ENCODE measurements around the gene TMEM150C.
A peak's percentile ranks its signal among the peaks of the same experiment; 100 is the strongest.
"Not testable (repeated sequence)": the region's sequence is repeated elsewhere in the genome, so short reads cannot be mapped to it uniquely, and the experiment has no call there.

Gene TMEM150C

DNA sequence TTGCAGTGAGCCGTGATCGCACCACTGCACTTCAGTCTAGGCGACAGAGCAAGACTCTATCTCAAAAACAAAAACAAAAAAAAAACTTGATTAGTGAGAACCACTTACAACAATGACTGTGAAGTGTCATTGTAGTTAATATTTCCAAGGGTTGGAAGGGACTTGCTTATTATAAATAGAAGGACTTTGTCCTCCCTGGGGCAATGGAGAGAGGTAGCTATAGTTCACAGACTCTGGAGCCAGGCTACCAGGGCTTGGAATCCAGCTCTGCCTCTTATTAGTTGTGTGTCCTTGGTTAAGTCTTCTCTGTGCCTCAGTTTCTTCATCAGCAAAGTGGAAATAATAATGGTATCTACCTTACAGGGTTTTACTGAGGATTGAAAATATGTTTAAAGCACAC, 51.6 kb downstream of the TMEM150C start:
- no peak for DNase-seq

DNA sequence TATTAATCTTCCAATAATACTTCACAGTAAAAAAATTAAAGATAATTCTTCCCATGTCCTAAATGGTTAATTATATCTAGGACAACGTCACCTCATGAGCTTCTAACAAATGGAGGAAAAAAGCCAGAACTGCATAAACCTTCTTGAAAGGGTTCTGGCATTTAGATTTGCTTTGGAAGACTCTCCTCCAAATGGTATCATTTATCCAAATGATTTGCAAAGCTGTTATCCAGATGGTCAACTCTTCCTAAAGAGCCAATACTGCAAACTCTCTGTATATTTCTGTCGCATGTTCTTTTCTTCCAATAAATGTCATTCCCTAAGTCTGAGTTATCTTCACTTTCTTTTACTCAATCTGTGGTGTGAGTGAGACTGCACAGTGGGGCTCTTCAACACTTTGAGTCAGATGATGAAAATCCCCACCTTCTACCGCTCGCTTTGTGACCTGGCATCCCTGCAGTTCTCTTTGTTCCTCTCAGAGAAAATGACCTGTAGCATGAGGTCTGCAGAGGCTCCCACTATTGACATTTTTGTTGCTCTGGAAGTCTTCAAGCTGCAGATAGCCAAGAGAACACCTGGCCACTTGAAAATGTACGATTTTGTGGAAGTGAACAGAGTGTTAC, 52.9 kb downstream of the TMEM150C start:
- peak; percentile 32 for DNase-seq

DNA sequence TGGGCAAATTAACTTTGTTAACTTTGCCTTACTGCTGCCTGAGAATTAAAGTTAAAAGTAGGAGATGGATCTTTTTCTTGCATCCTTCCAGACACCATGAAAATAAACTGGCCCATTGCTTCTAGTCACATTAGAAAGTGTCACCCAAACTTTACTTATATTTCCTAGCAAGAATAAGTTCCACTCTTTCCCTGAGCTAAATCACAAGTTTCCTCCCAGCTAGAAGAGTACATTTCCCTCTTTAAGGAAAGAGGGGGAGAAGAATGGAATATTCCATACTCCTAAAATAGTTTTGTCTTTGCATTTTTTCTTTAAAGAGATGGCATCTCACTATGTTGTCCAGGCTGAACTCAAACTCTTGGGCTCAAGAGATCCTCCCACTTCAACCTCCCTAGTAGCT, 53.8 kb downstream of the TMEM150C start:
- DNase-seq, result no peak

DNA sequence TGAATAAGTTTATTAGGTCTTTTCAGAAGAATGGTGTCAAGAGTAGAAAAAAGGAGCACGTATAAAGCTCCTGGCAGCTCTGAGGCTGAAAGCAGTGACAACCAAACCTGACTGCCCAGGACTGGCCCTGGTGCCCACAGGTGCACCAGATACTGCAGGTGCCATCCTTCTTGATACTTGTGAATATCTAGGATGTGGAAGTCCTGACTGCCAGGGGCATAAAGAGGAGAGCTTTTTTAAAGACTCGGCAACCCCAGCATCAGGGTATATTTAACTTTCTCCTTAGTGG, 60.7 kb downstream of the TMEM150C start:
- no peak for DNase-seq

DNA sequence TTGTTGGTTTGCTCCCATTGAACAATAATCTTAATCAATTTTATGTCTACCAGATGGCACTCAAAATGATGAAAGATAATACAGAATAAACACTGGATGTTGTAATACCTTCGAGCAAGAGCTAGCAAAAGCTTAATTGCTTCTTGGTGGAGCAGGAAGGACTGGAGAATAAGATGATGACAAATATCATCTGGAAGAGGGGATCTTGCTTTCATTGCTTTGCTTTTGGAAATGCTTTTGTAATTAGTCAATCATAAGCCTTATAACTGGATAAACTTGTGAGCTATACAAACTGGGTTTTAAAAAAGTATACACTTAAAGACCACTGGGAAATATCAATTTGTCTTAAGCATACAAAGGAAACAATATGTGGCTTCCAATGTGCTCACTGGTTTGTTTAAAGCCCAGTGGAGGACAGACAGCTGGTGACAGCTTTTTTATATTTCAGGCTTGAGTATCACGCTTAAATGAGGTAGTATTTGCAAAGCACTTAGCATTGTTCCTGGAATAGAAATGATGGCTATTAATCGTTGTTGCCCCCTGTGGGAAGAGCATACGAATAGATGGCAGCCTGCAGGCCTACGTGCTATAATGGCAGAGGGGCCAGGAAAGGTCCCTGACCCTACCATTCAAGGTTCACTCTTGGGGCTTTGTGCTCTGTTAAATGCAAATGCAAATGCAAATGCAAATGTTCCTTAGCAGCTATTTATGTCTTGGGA, 61.2 kb downstream of the TMEM150C start:
- peak; percentile 86 for DNase-seq

DNA sequence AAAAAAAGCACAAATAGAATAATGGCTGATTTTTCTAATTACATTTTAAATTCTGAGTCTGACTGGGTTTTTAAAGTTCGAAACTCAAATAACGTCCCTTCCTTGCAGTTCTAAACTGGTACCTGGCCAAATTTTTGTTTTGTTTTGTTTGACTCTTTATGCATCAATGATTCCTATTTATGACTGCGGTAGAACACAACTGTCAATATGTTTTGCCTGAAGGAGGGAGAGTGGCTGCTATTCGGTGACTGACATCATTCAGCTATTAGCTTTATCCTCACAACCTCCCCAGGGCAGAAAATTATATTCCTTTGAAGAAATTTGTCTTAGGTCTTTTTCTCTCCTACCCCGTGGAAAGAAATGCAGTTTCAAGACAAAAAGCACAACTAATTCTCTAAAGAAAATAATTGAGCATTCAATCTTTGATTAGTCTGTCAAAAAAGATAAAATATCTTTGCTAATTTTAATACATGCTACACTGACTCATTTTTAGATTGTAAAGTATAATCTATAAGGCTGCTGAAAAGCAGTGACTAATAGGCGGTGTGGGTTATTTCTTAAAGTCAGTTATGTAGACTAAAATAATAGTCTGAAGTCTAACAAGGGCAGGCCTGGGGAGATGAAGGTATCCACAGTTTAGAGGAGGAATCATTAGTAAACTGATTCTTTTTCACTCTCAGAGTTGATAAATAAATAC, 61.9 kb downstream of the TMEM150C start:
- DNase-seq, result no peak

DNA sequence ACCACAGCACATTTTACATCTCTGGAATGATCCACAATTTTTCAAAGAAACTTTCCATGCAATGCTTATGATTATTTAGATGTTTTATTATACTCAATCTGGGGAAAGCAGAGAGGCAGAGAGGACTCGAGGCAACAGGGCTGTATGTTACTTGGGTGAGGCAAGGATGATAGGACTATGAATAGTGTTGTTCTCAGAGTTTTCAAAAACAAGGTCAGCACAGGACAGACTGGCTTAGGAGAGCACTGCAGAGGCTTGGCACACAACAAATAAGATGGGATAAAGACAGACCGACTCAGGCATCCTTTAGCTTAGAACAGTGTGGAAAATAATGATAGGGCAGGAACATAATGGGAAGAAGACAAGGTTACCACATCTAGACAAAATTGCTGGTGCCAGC, 65.4 kb downstream of the TMEM150C start:
- no peak for DNase-seq

DNA sequence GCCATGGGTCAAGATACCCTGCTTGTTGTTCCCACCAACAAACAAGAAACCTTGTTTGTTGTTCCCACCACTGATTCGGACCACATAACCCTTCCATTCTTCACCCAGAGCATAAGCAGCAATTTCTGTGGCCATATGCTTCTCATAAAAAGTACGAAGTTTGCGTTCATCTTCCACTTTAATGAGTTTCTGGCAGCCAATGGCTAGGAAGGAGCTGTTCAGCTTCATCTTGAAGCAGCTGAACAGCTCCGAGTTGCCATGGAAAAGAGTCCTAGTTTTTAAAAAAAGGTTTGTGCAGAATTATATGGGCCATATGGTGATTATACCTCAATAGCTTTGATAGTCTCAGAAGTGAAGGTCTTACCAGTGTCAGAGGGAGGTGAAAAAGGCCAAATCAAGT, 66.1 kb downstream of the TMEM150C start:
- no peak for DNase-seq

DNA sequence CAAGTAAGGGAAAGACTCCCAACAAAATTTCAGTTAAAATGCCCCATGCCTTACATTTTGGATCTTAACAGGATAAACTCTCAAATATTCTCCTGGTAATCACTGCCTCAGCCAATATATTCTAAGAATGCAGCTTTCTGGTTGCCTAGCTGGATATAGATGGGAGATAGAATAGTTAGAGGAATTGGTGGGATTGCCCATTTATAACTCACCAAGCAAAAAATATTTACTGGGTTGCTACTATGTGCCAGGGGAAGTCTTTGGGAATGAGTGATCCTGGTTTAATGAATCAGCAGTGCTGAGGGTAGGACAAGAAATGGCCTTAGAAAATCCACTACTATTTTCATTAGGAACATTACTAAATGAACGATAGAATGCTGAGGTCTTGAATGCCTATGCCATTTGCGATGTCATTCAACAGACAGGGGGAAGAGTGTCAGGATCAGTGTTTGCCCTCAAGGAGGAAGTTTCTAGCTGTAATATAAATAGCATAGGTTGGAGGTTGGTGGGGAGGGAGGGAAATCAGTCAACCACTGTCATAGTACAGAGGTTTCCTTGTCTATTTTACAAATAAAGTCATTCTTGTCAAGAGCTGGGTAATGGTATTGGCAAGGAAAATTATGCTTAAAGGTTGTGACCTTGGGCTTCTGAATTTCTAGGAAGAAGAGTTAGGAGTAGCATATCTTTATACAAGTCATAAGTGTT, 67.9 kb downstream of the TMEM150C start:
- no peak for DNase-seq

DNA sequence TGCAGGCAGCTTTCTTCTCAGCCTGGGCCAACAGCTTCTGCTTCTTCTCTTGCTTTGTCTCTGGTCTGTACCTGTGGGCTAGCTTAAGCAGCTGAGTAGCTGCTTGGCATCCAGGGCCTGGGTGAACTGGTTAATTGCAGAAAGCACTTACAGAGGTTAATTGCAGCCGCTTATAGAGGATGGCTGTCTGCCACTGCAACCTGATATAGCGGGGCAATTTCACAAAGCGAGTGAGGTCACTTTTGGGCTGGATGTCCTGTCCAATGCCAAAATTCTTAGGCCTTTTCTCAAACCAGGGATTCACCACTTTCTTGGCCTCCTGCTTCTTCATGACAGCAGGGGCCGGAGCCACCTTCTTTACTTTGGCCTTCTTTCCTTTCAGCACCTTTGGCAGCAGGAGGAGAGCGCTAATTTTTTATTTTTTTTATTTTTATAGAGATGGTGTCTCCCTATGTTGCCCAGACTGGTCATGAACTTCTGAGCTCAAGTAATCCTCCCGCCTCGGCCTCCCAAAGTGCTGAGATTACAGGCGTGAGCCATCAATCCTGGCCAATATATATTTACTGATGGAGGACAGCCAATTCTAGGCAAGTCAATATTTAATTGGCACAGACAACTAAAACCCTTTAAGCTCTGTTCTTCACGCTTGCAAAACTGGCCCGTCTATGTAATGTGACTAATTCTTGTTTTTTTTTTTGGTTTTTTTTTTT, 70.4 kb downstream of the TMEM150C start:
- no peak for DNase-seq

DNA sequence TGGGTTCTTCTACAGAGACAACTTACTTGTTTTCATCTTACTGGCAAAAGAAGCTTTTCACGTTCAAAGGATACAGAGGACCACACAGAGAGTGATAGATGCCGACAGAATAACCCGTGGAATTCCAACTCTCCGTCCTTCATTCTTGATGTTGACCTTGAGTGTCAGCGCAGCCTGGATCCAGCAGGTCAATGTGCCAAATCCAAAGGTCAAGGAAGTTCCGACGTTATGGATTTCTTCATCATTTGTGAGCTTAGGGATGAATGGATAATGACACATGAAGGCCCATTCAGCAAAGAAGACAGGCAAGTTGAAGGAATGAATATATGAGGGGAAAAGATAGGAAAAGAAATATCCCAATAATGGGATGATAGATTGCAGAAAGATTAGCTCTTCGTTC, 71.8 kb downstream of the TMEM150C start:
- no peak for DNase-seq

DNA sequence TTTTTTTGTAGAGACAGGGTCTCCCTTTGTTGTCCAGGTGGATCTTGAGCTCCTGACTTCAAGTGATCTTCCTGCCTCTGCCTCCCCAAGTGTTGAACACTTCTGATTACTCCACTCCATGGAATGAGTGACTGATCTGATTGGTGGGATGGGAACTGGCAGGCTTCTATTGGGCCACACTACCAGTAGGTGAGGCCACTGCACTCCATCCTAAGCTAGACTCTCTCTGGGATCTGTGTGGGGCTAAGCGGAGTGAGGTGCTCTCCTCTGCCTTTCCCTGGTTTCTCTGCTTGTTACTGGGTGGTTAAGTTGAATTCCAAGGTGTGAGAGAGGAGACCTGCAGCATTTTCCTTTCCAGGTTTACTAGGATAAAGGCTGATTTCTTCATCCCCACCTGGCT, 72.7 kb downstream of the TMEM150C start:
- no peak for DNase-seq

DNA sequence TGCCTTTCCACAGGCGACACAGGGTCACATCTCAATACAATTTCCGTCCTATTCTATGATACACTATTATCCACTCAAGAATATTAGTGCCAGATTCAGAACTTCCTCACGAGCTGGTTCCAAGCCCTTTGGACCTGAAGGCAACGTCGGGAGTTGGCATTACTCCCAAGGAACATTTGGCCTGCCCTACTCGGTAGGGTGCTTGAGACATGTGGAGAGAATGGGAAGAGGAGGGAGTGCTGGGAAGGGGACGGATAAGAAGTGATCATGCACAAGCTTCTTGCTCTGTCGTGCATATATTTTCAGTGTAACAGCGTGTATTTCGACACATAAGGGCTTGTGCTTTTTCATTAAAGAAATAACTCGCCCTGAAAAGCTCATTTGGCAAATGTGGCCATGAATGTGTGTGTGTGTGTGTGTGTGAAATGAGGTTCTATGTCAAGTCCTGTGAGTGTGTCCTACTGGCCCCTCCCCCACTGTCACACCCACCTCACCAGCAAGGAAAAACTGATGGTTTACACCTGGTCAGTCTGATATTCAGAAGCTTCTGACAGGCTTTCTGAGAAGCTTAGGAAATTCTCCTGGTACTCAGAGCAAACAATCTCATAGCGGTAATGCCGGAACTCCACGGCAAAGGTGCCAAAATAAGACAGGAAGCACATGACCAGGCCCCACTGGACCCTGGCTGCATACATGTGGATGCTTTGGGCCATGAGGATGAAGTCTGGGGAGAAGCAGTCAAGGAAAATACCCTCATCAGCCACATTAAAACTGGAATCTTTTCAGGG, 76.6 kb downstream of the TMEM150C start:
- DNase-seq, result no peak

DNA sequence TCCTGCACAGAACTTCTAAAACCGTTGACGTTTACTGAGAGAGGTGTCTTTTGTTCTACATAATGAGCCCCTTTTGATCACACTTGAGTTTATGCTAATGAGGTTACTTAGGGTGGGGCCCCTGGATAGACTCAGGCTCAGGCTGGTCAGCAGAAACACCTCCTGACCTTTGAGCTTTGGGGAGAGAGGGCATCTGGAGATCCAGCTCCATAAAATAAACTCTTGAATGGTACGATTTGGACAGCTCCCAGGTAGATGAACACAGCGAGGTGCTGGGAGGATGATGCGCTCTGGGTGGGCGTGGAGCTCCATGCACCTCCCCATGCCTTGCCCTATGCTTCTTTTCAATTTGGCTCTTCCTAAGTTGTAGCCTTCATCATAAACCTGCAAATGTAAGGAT, 79.4 kb downstream of the TMEM150C start:
- DNase-seq, result no peak

DNA sequence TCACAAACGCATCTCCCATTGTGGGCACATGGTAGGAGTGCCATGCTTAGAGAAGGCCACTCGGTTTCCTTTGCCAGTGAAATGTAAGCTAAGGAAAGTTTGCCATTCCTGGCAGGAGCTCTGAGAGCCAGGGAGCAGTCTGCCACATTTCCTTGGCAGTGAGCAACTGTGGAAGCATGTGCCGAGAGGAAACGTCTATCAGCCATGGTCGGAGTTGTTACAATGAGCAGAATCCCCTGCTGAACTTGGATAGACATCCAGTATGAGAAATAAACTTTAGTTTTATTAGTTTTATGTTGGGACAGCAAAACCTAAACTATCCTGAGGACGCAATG, 80.3 kb downstream of the TMEM150C start:
- no peak for DNase-seq

DNA sequence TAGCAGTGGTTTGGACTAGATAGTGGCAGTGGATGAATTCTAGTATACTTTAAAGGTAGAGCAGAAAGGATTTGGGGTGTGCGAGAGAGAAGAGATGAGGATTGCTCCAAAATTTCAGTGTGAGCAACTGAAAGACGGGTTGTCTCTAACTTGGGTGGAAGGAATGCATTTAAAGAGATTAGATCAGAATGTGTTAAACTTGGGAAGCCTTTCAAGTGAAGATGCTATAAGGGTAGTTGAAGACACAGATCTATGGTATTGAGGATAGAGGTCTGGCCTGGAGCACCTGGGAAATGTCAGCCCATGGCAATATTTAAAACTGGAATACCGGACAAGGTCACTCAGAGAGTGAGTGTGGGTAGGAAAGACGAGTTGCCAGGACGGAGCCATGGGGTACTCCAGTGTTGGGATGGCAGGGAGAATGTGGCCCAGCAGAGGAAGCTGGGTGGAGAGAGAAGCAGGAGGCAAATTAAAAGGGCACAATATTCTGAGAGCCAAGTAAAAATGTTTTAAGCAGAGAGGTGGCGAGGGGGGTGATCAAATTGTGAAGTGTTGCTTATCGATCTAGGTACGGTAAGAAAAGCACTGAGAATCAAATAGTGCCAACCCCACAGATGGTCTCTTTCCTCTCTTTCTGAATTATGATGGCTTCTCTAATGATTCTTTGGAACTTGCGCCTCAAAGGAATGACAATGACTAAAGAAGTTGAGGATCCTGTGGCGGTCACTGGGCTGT, 80.8 kb downstream of the TMEM150C start:
- DNase-seq, result no peak

DNA sequence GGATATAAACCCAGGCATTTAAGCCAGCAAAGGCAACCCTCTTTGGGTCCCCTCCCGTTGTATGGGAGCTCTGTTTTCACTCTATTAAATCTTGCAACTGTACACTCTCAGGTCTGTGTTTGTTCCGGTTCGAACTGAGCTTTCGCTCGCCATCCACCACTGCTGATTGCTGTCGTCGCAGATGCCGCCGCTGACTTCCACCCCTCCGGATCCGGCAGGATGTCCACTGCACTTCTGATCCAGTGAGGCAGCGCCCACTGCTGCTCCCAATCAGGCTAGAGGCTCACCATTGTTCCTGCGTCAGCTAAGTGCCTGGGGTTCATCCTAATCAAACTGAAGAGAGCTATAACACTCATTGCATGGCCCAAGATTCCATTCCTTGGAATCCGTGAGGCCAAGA, 82.2 kb downstream of the TMEM150C start:
- DNase-seq, result no peak

DNA sequence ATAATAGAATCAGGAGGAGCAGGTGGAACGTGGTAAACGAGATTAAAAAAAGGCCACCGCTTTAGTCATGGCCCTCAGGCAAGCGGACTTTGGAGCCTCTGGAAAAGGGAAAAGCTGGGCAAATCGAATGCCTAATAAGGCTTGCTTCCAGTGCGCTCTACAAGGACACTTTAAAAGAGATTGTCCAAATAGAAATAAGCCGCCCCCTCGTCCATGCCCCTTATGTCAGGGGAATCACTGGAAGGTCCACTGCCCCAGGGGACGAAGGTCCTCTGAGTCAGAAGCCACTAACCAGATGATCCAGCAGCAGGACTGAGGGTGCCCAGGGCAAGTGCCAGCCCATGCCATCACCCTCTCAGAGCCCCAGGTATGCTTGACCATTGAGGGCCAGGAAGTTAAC, 84.3 kb downstream of the TMEM150C start:
- not testable (repeated sequence) for DNase-seq

DNA sequence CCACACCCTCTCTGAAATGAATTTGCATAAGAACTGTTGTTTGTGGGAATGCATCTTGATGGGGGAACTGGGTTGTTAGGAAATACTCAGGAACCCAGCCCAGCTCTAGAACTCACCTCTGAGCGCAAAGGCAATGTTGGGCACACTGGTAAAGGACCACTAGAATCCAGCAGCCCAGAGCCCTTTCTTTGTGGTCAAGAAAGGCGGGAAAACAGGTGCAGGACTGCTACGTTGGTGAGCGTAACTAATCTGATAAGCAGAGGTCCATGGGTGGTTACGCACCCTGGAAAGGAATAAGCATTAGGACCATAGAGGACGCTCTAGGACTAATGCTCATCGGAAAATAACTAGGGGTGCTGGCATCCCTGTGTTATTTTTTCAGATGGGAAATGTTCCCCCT, 85.9 kb downstream of the TMEM150C start:
- not testable (repeated sequence) for DNase-seq

DNA sequence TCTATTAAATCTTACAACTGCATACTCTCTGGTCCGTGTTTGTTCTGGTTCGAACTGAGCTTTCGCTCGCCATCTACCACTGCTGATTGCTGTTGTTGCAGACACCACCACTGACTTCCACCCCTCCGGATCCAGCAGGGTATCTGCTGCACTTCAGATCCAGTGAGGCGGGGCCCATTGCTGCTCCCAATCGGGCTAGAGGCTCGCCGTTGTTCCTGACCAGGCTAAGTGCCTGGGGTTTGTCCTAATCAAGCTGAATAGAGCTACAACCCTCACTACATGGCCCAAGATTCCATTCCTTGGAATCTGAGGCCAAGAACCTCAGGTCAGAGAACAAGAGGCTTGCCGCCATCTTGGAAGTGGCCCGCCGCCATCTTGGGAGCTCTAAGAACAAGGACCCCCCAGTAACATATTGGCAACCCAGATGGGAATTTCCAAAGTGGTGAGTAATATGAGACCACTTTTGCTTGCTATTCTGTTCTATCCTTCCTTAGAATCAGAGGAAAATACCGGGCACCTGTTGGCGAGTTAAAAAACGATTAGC, 88.1 kb downstream of the TMEM150C start:
- no peak for DNase-seq

DNA sequence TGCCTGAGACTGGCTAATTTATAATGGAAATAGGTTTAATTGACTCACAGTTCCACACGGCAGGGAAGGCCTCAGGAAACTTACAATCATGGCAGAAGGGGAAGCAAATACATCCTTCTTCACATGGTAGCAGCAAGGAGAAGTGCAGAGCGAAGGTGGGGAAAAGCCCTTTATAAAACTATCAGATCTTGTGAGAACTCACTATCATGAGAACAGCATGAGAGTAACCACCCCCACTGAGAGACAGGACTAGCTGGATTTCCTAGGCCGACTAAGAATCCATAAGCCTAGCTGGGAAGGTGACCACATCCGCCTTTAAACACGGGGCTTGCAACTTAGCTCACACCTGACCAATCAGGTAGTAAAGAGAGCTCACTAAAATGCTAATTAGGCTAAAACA, 88.7 kb downstream of the TMEM150C start:
- DNase-seq, result not testable (repeated sequence)
